PFSK-1 (cell line): Measurements from ENCODE around the gene PSMB7.

Experiments
- FOXP2 ChIP-seq: optimal IDR thresholded peaks from 2 replicates; pipeline ENCODE3; 2011; ENCODE audit warnings: borderline replicate concordance, control low read depth, inconsistent platforms; ENCODE audit not compliant: insufficient read depth; ENCODE audit errors: extremely low read length, extremely low read depth
- POLR2AphosphoS5 ChIP-seq: IDR thresholded peaks from 2 replicates; pipeline ENCODE4 v1.6.1; 2012; ENCODE audit warnings: low read depth, mild to moderate bottlenecking, control low read depth, low read length, moderate library complexity
- REST ChIP-seq, 2 experiments: IDR thresholded peaks; 2 replicates each; pipeline versions ENCODE4 v1.6.1 to v1.8.0; 2011 to 2012; ENCODE audit warnings: low read depth in 2 of 2, low read length in 2 of 2, control low read depth in 1 of 2, inconsistent platforms in 1 of 2, mild to moderate bottlenecking in 1 of 2, moderate library complexity in 1 of 2; ENCODE audit not compliant: insufficient read depth in 1 of 2
- SIN3A ChIP-seq: IDR thresholded peaks from 2 replicates; pipeline ENCODE4 v1.6.1; 2012; ENCODE audit warnings: mild to moderate bottlenecking, low read length, moderate library complexity, borderline replicate concordance; ENCODE audit not compliant: insufficient read depth
- TAF1 ChIP-seq: IDR thresholded peaks from 2 replicates; pipeline ENCODE4 v1.6.1; 2012; ENCODE audit warnings: low read length, control low read depth, borderline replicate concordance; ENCODE audit not compliant: insufficient read depth

- no peak for TF ChIP-seq POLR2AphosphoS5
- no peak for TF ChIP-seq TAF1
- no peak for TF ChIP-seq SIN3A
- TF ChIP-seq REST (IDR thresholded peaks at IDR 0.05; ENCODE audit: insufficient read depth in 1 of 2, low read depth in 2 of 2, low read length in 2 of 2), result no peak
- no peak for TF ChIP-seq FOXP2
Observed at GRCh38 chr9:124322618-124323432, 92.4 kb downstream of the PSMB7 start.
